ENCODE measurements around the gene PSMG1. TPM values are rescaled to one million over a fixed set of nuclear protein-coding genes. Genes with fewer than 3 reads are reported as not detected.
A peak's percentile ranks its signal among the peaks of the same experiment; 100 is the strongest.

Gene PSMG1
- total RNA-seq, 1 donor from 2014 or later: 61.9 TPM

DNA sequence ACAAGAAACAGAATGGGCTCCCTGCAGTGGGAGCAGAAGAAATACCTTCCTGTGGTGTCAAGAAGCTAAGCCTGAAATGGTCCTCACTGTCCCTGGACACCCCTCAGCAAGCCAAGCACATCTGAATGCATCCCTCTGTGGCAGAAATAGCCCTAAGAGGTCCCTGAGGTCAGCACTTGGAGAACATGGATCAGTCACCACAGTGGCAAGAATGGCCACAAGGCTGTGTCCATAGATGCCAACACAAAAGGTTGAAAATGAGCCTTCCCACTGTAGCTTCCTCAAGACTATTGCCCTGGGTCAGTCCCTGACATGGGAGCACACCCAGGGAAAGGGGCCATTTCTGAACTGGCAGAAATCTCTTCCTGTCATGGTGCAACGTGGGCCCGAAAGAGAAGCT is 27.7 kb downstream of the PSMG1 start:
- H3K27ac ChIP-seq (ENCODE audit: low read depth, low read length): peak overlapping the region; percentile 44
- FAIRE-seq (no peak), DNase-seq (ENCODE audit: low read depth) (no peak)
- no peak overlapping the region for H3K4me3 ChIP-seq (ENCODE audit: insufficient read depth, low read depth, low read length)
- no peaks in the 10 kb centered on the region for H3K36me3 Mint-ChIP-seq (ENCODE audit: low read depth, unreplicated experiment)
- peaks cover 9% of the 10 kb centered on the region for H3K4me1 ChIP-seq (ENCODE audit: insufficient read depth, low read length)
- H3K9ac ChIP-seq (ENCODE audit: low read length): no peak overlapping the region
- H3K4me3 Mint-ChIP-seq (ENCODE audit: unreplicated experiment): no peak overlapping the region
- H2AFZ ChIP-seq (ENCODE audit: low read depth, low read length): no peak overlapping the region
- H3K27me3 ChIP-seq (ENCODE audit: insufficient read depth, low read length): no peaks in the 10 kb centered on the region
- no peaks in the 10 kb centered on the region for H3K4me1 Mint-ChIP-seq (ENCODE audit: low read depth, unreplicated experiment)
- H3K36me3 ChIP-seq (ENCODE audit: insufficient read depth, low read length): no peaks in the 10 kb centered on the region
- peak overlapping the region; percentile 57 for H3K4me2 ChIP-seq (ENCODE audit: low read length)
- TF ChIP-seq, protein P1, sequence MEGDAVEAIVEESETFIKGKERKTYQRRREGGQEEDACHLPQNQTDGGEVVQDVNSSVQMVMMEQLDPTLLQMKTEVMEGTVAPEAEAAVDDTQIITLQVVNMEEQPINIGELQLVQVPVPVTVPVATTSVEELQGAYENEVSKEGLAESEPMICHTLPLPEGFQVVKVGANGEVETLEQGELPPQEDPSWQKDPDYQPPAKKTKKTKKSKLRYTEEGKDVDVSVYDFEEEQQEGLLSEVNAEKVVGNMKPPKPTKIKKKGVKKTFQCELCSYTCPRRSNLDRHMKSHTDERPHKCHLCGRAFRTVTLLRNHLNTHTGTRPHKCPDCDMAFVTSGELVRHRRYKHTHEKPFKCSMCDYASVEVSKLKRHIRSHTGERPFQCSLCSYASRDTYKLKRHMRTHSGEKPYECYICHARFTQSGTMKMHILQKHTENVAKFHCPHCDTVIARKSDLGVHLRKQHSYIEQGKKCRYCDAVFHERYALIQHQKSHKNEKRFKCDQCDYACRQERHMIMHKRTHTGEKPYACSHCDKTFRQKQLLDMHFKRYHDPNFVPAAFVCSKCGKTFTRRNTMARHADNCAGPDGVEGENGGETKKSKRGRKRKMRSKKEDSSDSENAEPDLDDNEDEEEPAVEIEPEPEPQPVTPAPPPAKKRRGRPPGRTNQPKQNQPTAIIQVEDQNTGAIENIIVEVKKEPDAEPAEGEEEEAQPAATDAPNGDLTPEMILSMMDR (IDR thresholded peaks at IDR 0.05; ENCODE audit: insufficient read depth, low read depth, low read length): no peak
- TF ChIP-seq EZH2 (IDR thresholded peaks at IDR 0.05; ENCODE audit: insufficient read depth, low read length): no peak
- no peaks in the 10 kb centered on the region for H4K20me1 ChIP-seq (ENCODE audit: insufficient read depth, low read length)
- no peaks in the 10 kb centered on the region for H3K9me3 ChIP-seq (ENCODE audit: insufficient read depth, low read depth, low read length)
- H3K27ac Mint-ChIP-seq (ENCODE audit: unreplicated experiment): peak overlapping the region; percentile 1
- no peaks in the 10 kb centered on the region for H3K79me2 ChIP-seq (ENCODE audit: insufficient read depth, low read length)
- H3K9me3 Mint-ChIP-seq (ENCODE audit: unreplicated experiment): peaks cover 5% of the 10 kb centered on the region
- peaks cover 2% of the 10 kb centered on the region for H3K27me3 Mint-ChIP-seq (ENCODE audit: low read depth, unreplicated experiment)

DNA sequence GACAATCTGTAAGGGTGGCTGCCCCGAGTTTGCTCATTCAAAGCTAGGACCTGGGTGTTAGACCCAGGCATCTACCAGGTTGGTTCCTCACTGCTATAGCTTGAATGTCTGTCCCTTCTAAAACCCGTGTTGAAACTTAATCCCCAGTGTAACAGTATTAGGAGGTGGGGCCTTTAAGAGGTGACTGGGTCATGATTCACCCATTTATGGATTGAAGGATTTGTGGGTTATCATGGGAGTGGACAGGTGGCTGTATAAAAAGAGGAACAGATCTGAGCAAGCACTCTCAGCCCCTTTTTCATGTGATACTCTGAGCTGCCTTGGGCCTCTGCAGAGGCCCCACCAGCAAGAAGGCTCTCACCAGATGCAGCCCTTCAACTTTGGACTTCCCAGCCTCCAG is 29.4 kb downstream of the PSMG1 start:
- Histone ChIP-seq H3K9me3 (ENCODE audit: insufficient read depth, low read depth, low read length) (no peaks in the 10 kb centered on the region), H3K4me2 (ENCODE audit: low read length) (no peak overlapping the region), H3K4me1 (ENCODE audit: insufficient read depth, low read length) (peaks cover 9% of the 10 kb centered on the region), H3K36me3 (ENCODE audit: insufficient read depth, low read length) (no peaks in the 10 kb centered on the region), H3K79me2 (ENCODE audit: insufficient read depth, low read length) (no peaks in the 10 kb centered on the region), H3K27me3 (ENCODE audit: insufficient read depth, low read length) (no peaks in the 10 kb centered on the region), H3K4me3 (ENCODE audit: insufficient read depth, low read depth, low read length) (no peak overlapping the region), H3K27ac (ENCODE audit: low read depth, low read length) (no peak overlapping the region), H3K9ac (ENCODE audit: low read length) (no peak overlapping the region), H2AFZ (ENCODE audit: low read depth, low read length) (no peak overlapping the region), H4K20me1 (ENCODE audit: insufficient read depth, low read length) (no peaks in the 10 kb centered on the region)
- H3K27me3 Mint-ChIP-seq (ENCODE audit: low read depth, unreplicated experiment): peaks cover 3% of the 10 kb centered on the region
- no peak for DNase-seq (ENCODE audit: low read depth)
- H3K4me1 Mint-ChIP-seq (ENCODE audit: low read depth, unreplicated experiment): no peaks in the 10 kb centered on the region
- TF ChIP-seq, protein P1 (IDR thresholded peaks at IDR 0.05; ENCODE audit: insufficient read depth, low read depth, low read length): no peak
- TF ChIP-seq EZH2 (IDR thresholded peaks at IDR 0.05; ENCODE audit: insufficient read depth, low read length): no peak
- no peaks in the 10 kb centered on the region for H3K36me3 Mint-ChIP-seq (ENCODE audit: low read depth, unreplicated experiment)
- FAIRE-seq: no peak
- H3K9me3 Mint-ChIP-seq (ENCODE audit: unreplicated experiment): peaks cover 2% of the 10 kb centered on the region
- no peak overlapping the region for H3K27ac Mint-ChIP-seq (ENCODE audit: unreplicated experiment)
- no peak overlapping the region for H3K4me3 Mint-ChIP-seq (ENCODE audit: unreplicated experiment)

DNA sequence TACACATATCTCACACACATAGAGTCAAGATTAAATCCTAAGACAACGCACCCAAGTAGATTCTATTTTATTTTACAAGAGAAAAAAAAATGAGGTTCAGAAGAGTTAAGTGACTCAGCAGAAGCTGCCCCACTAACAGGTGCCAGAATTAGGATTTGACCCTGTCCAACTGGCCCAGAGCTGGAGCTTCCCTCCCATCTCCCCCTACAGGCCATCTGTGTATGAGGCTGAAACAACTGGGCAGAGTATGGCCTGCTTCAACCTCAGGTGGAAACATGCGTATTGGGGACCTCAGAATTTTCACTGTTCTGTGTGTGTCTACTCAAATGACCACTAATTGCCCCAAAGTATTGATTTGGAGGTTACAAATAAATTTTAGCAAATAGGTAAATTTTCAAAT is 29.9 kb downstream of the PSMG1 start:
- Histone ChIP-seq H3K4me2 (ENCODE audit: low read length) (no peak overlapping the region), H3K27ac (ENCODE audit: low read depth, low read length) (no peak overlapping the region), H3K4me1 (ENCODE audit: insufficient read depth, low read length) (peaks cover 9% of the 10 kb centered on the region), H2AFZ (ENCODE audit: low read depth, low read length) (no peak overlapping the region), H3K79me2 (ENCODE audit: insufficient read depth, low read length) (no peaks in the 10 kb centered on the region), H3K36me3 (ENCODE audit: insufficient read depth, low read length) (no peaks in the 10 kb centered on the region), H3K27me3 (ENCODE audit: insufficient read depth, low read length) (no peaks in the 10 kb centered on the region), H4K20me1 (ENCODE audit: insufficient read depth, low read length) (no peaks in the 10 kb centered on the region), H3K9ac (ENCODE audit: low read length) (no peak overlapping the region), H3K9me3 (ENCODE audit: insufficient read depth, low read depth, low read length) (no peaks in the 10 kb centered on the region), H3K4me3 (ENCODE audit: insufficient read depth, low read depth, low read length) (no peak overlapping the region)
- peaks cover 5% of the 10 kb centered on the region for H3K9me3 Mint-ChIP-seq (ENCODE audit: unreplicated experiment)
- no peak overlapping the region for H3K4me3 Mint-ChIP-seq (ENCODE audit: unreplicated experiment)
- H3K36me3 Mint-ChIP-seq (ENCODE audit: low read depth, unreplicated experiment): no peaks in the 10 kb centered on the region
- H3K27me3 Mint-ChIP-seq (ENCODE audit: low read depth, unreplicated experiment): peaks cover 3% of the 10 kb centered on the region
- TF ChIP-seq, protein P1 (IDR thresholded peaks at IDR 0.05; ENCODE audit: insufficient read depth, low read depth, low read length): peak; percentile 26
- TF ChIP-seq EZH2 (IDR thresholded peaks at IDR 0.05; ENCODE audit: insufficient read depth, low read length): no peak
- FAIRE-seq (no peak), DNase-seq (ENCODE audit: low read depth) (no peak)
- H3K27ac Mint-ChIP-seq (ENCODE audit: unreplicated experiment): no peak overlapping the region
- no peaks in the 10 kb centered on the region for H3K4me1 Mint-ChIP-seq (ENCODE audit: low read depth, unreplicated experiment)

All from astrocyte (in vitro differentiated cells and primary cell).